ENCODE data around the gene KRT78.

DNA sequence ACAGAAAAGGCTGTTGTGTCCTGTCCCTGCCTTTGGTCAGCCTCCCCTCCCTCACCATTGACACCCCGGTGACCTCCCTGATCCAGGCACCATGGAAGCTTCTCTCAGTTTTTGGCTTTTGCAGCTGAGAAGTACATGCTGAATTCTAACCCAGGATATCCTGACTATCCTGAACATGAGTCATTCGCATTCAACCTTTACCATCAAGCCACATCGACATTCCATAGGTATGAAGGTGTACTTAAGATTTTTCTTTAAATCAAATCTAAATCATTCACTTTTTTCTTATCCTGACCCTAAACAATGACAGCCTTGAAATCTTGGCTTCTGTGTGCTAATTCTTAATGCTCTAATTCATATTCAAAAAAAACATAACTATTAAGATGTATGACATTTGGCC, 8.7 kb upstream of the KRT78 start:
- no peak for TF ChIP-seq EZH2phosphoT487 (IDR thresholded peaks at IDR 0.05; ENCODE audit: borderline replicate concordance, low read length)
- no peak for TF ChIP-seq EZH2 (IDR thresholded peaks at IDR 0.05; ENCODE audit: low read length, unreplicated experiment)
- TF ChIP-seq, protein P1, sequence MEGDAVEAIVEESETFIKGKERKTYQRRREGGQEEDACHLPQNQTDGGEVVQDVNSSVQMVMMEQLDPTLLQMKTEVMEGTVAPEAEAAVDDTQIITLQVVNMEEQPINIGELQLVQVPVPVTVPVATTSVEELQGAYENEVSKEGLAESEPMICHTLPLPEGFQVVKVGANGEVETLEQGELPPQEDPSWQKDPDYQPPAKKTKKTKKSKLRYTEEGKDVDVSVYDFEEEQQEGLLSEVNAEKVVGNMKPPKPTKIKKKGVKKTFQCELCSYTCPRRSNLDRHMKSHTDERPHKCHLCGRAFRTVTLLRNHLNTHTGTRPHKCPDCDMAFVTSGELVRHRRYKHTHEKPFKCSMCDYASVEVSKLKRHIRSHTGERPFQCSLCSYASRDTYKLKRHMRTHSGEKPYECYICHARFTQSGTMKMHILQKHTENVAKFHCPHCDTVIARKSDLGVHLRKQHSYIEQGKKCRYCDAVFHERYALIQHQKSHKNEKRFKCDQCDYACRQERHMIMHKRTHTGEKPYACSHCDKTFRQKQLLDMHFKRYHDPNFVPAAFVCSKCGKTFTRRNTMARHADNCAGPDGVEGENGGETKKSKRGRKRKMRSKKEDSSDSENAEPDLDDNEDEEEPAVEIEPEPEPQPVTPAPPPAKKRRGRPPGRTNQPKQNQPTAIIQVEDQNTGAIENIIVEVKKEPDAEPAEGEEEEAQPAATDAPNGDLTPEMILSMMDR (conservative IDR thresholded peaks at IDR 0.05; ENCODE audit: low read depth, low read length) = no peak
